Measurements from ENCODE around the gene TSC22D4. TPM values are rescaled to one million over a fixed set of nuclear protein-coding genes. Genes with fewer than 3 reads are reported as not detected.
"Not testable (repeated sequence)": the region's sequence is repeated elsewhere in the genome, so short reads cannot be mapped to it uniquely, and the experiment has no call there.

The TSC22D4 gene
- total RNA-seq, 1 experiment from 2014 or later: 46.5 TPM

GRCh38 chr7:100457033-100457432 lies 22.0 kb downstream of the TSC22D4 start:
- in situ Hi-C loops (cut with HindIII; ENCODE audit: low pct_unique_long_range_greater_than_20kb, low sequenced_read_pairs): no loop called here

GRCh38 chr7:100456562-100456961 lies 22.5 kb downstream of the TSC22D4 start:
- DNase-seq (ENCODE audit: low read depth): no peak
- in situ Hi-C loops (cut with HindIII; ENCODE audit: low pct_unique_long_range_greater_than_20kb, low sequenced_read_pairs): no loop called here

More at GRCh38 chr7:100457033-100457432, 22.0 kb downstream of the TSC22D4 start:
- no peak for DNase-seq (ENCODE audit: low read depth)

DNA sequence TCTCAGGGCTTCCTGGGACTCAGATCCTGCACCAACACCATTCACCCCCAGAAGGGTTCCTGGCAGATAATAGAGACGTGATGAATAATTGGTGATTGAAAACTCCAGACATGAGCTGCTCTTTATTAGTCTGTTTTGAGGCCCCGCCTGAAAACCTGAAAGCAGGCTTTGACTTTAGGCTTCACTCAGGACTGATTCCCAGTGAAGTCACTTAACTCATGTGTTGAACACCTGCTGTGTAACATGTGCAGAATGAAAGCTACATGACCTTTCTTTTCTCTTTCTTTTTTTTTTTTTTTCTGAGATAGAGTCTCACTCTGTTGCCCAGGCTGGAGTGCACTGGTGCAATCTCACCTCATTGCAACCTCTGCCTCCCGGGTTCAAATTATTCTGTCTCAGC lies 23.8 kb downstream of the TSC22D4 start:
- DNase-seq (ENCODE audit: low read depth): no peak
- in situ Hi-C loops (cut with HindIII; ENCODE audit: low pct_unique_long_range_greater_than_20kb, low sequenced_read_pairs): no loop called here

DNA sequence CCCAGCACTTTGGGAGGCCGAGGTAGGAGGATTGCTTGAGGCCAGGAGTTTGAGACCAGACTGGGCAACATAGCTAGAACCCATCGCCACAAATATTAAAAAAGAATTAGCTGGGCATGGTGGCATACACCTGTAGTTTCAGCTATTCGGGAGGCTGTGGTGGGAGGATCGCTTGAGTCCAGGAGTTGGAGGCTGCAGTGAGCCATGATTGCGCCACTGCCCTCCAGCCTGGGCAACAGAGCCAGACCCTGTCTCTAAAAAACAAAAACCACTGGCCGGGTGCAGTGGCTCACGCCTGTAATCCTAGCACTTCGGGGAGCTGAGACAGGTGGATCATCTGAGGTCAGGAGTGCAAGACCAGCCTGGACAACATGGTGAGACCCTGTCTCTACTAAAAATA lies 25.2 kb downstream of the TSC22D4 start:
- DNase-seq (ENCODE audit: low read depth); in situ Hi-C loops (cut with HindIII; ENCODE audit: low pct_unique_long_range_greater_than_20kb, low sequenced_read_pairs): not testable (repeated sequence)

GRCh38 chr7:100452513-100452912 lies 26.5 kb downstream of the TSC22D4 start:
- in situ Hi-C loops (cut with HindIII; ENCODE audit: low pct_unique_long_range_greater_than_20kb, low sequenced_read_pairs): no loop called here
- DNase-seq (ENCODE audit: low read depth): no peak

DNA sequence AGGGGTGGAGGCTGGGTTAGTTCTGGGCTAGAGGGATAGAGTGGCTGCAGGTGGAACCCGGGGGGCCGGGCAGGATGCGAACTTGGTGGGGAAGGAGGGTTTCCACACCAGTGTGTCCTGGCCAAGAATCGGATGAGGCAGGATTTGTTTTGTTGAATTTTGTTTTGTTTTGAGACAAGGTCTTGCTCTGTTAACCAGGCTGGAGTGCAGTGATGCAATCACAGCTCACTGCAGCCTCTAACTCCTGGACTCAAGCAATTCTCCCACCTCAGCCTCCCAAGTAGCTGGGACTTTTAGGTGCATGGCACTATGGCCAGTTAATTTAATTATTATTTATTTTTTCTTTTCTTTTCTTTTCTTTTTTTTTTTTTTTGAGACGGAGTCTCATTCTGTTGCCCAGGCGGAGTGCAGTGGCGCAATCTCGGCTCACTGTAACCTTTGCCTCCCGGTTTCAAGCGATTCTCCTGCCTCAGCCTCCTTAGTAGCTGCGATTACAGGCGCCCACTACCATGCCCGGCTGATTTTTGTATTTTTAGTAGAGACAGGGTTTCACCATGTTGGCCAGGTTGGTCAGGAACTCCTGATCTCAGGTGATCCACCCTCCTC lies 29.7 kb downstream of the TSC22D4 start:
- in situ Hi-C loops (cut with HindIII; ENCODE audit: low pct_unique_long_range_greater_than_20kb, low sequenced_read_pairs): no loop called here
- DNase-seq (ENCODE audit: low read depth): no peak

DNA sequence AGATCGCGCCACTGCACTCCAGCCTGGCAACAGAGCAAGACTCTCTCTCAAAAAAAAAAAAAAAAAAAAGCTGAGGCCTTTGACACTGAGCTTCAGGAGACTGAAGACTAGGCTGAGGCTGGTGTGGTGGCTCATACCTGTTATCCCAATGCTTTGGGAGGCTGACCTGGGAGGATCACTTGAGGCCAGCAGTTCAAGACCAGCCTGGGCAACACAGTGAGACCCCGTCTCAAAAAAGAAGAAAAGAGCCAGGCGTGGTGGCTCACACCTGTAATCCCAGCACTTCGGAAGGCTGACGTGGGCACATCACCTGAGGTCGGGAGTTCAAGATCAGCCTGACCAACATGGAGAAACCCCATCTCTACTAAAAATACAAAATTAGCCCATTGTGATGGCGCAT lies 31.7 kb downstream of the TSC22D4 start:
- in situ Hi-C loops (cut with HindIII; ENCODE audit: low pct_unique_long_range_greater_than_20kb, low sequenced_read_pairs): not testable (repeated sequence)

GRCh38 chr7:100446040-100446439 lies 33.0 kb downstream of the TSC22D4 start:
- in situ Hi-C loops (cut with HindIII; ENCODE audit: low pct_unique_long_range_greater_than_20kb, low sequenced_read_pairs): no loop called here
- no peak for DNase-seq (ENCODE audit: low read depth)

More for the DNA sequence above, 31.7 kb downstream of the TSC22D4 start:
- DNase-seq (ENCODE audit: low read depth): not testable (repeated sequence)

DNA sequence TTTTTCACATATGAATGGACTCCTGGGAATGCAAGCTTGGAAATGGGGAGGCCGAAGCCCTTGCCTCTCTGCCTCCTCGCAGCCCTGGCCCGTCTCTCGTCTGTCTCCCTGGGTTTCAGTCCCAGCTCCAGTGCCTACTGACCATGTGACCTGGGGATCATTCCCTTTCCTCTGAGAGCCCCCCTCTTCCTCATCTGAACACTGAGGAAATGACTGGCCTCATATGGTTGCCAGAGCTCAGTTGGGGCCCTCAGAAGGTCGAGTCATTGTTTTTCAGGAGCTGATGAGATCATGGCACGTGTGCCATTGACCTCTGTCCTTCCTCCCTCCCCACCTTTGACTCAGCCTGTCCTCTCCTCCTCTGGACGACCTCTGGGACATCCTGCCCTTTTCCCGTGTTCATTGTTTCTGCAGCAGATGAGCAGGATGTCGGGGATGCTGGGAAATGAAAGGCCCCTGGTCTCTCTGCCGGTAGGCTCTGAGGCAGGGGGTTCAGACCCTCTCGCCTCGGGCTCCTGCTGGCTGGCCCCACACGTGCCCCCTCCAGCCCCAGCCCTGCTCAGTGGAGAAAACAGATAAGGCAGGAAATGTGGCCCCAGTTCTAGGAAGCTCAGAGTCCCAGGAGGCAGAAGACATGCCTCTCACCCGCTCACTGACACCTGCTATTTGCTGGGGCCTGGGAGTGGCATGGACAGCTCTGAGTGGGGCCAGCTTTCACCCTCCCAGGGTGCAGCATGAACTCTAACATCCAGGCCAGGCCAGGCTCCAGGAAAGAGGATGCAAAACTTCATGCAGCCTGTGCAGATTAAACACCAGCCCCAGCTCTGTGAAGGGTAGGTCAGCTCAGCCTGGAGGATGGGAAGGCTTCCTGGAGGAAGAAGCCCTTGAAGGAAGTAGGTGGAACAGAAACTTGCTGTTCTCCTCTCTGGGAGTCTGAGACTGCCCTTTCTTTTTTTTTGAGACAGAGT lies 34.4 kb downstream of the TSC22D4 start:
- peak; percentile 65 for DNase-seq (ENCODE audit: low read depth)
- in situ Hi-C loops (cut with HindIII; ENCODE audit: low pct_unique_long_range_greater_than_20kb, low sequenced_read_pairs): no loop called here

GRCh38 chr7:100443096-100443840 lies 35.7 kb downstream of the TSC22D4 start:
- DNase-seq (ENCODE audit: low read depth): no peak
- in situ Hi-C loops (cut with HindIII; ENCODE audit: low pct_unique_long_range_greater_than_20kb, low sequenced_read_pairs): no loop called here

DNA sequence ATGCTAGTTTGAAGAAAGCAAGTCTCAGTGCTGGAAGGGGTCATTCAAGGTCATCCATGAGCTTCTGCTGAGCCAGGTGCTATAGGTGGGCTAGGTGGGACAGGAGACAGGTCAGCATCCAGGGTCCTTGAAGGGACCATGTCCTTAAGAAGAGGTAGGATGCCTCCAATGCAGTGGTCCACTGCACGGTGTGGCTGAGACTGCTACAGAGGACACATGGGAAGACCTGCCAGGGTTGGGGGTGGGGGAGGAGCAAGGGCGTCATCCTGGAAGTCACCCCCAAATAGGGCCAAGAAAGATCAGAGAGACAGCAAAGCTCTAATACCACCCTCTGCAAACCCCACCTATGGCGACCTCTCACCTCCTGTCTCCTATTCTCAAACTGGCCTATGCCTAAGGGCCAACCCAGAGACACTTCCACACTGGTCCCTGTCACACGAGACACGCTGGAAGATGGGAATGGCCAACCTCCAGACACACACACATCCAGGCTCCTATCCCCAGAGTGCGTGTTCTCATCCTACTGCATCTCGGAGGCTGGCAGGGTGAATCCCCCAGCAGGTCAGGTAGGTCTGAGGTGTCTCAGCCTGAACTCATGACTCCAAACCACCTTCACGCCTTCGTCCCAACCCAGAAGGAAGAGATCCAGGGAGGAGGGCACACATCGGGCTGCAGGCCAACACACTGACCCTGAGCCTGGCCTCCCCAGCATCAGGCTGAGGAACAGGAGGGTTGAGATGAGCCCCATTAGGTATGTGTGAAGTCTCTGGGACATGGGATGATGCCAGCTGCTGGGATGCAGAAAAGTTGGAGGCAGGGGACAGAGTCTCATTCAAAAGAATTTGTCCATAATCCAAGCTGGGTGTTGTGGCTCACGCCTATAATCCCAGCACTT lies 37.1 kb downstream of the TSC22D4 start:
- no peak for DNase-seq (ENCODE audit: low read depth)
- in situ Hi-C loops (cut with HindIII; ENCODE audit: low pct_unique_long_range_greater_than_20kb, low sequenced_read_pairs): no loop called here

GRCh38 chr7:100439244-100439643 lies 39.8 kb downstream of the TSC22D4 start:
- in situ Hi-C loops (cut with HindIII; ENCODE audit: low pct_unique_long_range_greater_than_20kb, low sequenced_read_pairs); DNase-seq (ENCODE audit: low read depth): not testable (repeated sequence)

- DNase-seq (ENCODE audit: low read depth); in situ Hi-C loops (cut with HindIII; ENCODE audit: low pct_unique_long_range_greater_than_20kb, low sequenced_read_pairs): not testable (repeated sequence)
These were observed 40.3 kb downstream of the TSC22D4 start for GRCh38 chr7:100438731-100439130.

DNA sequence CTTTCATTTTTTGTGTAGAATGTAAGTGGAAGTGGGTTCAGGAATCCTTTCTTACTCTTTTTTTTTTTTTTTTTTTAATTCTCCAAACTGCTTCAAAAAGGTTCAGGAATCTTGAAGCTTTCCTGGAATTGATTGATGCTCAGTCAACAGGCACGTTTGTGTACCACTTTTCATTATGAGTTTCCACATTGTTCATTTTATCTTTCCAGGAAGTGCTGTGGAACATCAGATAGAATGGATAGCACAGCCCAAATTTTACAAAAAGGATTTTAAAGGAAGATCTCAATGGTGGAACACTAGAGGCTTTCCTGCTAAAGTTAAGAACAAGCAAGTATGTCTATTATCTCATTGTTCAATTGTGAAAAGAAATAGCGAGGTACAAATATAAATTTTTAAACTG lies 40.8 kb downstream of the TSC22D4 start:
- in situ Hi-C loops (cut with HindIII; ENCODE audit: low pct_unique_long_range_greater_than_20kb, low sequenced_read_pairs): no loop called here
- no peak for DNase-seq (ENCODE audit: low read depth)

DNA sequence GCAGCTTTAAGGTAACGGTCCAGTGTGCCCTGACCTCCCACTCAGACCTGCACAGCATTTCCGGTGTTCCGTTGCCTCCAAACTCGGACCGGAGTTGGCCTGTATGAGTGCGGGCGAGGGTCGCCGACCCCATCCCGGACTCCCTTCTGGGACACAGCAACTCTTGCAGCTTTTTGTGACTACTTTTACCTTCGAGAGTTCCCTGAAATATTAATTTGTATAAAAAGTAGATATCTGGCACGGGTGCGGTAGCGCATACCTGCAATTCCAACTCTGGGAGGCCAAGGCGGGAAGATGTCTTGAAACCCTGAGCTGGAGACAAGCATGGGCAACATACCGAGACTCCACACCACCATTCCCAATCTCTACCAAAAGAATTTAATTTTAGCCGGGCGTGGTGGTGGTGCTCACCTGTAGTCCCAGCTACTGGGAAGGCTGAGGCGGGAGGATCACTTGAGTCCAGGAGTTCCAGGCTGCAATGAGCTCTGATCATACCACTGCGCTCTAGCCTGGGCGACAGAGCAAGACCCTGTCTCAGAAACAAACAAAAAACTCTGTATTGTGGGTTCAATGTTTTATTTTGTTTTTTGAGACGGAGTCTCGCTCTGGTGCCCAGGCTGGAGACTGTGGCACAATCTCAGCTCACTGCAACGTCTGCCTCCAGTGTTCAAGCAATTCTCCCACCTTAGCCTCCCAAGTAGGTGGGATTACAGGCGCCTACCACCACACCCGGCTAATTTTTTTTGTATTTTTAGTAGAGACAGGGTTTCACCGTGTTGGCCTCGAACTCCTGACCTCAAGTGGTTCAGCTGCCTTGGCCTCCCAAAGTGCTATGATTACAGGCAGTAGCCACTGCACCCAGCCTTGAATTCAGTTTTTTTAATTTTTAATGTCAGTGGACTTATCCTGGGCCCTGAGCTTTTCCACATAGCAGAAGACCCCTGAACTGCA lies 41.6 kb downstream of the TSC22D4 start:
- no peak for DNase-seq (ENCODE audit: low read depth)
- in situ Hi-C loops (cut with HindIII; ENCODE audit: low pct_unique_long_range_greater_than_20kb, low sequenced_read_pairs): no loop called here

DNA sequence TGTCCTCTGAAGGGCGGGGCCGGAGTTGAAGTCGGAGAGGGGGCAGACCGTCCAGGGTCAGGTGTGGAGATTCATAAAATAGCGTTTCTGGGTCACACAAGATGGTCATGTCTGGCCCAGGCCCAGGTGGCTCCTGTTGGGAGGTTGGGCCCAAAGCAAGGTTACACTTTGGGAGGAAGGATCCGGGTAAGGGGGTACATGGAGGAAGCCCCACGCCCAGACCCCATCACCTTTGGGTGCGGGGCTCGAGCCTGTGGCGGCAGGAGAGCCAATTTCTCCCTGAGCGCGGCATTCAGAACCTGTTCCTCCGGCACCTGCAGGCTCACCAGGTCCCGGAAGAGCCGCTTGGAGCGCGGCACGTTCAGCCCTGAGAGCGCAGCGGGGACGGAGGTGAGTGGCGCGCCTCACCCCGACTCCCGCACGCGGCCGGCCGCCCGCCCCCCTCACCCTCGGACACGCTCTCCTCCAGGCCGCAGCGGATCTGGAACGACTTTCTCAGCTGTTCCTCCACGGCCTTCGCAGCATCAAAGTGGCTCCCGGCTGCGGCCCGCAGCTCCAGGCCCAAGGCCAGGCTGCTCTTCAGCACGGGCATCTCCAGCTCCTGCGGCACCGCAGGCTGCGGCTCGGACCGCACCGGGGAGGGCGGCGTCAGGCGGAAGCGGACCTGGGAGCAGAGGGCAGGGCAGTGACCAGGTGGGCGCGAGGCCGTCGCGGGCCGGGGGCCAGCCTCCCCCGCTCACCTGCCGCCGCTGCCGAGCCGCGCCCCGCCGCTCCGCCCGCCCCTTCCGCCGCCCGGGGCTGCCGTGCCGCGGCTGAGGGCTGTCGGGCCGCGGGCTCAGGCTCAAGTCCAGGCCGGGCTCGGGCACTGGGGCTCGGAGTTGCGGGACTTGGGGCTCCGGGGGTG lies 43.4 kb downstream of the TSC22D4 start:
- in situ Hi-C loops (cut with HindIII; ENCODE audit: low pct_unique_long_range_greater_than_20kb, low sequenced_read_pairs): no loop called here
- peak; percentile 42 for DNase-seq (ENCODE audit: low read depth)

Measured in Caki2 (cell line).